Measurements from ENCODE around the gene RAD51C.

DNA sequence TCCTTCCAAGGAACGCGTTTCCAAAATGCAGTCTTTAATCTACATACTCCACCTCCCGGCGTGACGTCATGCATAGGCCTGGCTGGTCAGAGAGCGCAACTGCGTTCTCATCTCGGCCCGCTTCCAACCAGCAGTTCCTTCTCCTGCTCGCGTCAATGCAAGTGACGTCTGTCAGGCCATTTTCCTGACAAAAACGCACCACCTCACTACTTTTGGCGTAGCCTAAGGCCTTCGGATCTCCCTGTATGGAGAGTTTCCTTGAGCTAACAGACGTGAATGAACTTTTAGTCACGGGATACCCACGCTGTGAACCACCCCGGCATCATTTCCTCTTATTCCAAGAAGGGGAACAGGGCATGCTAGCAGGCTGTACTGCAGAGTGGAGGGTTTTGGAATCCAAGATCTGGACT, 25.5 kb upstream of the RAD51C start:
- TF ChIP-seq POU2F2 (IDR thresholded peaks at IDR 0.05; ENCODE audit: low read depth, low read length) (no peak), POLR2AphosphoS5 (IDR thresholded peaks at IDR 0.05; ENCODE audit: low read depth, low read length) (no peak), POLR2A (IDR thresholded peaks at IDR 0.05; ENCODE audit: low read depth, low read length) (no peak), TAF1 (IDR thresholded peaks at IDR 0.05; ENCODE audit: low read depth, low read length) (no peak)
